D341Med (cell line): ENCODE measurements around the gene NAPEPLD.

Source experiments
- DNase-seq: peaks from one replicate; pipeline ENCODE4 v3.0.0; 2012; ENCODE audit warnings: low spot score

NAPEPLD gene

GRCh38 chr7:103143868-103144267 is 5.0 kb downstream of the NAPEPLD start:
- no peak for DNase-seq

DNA sequence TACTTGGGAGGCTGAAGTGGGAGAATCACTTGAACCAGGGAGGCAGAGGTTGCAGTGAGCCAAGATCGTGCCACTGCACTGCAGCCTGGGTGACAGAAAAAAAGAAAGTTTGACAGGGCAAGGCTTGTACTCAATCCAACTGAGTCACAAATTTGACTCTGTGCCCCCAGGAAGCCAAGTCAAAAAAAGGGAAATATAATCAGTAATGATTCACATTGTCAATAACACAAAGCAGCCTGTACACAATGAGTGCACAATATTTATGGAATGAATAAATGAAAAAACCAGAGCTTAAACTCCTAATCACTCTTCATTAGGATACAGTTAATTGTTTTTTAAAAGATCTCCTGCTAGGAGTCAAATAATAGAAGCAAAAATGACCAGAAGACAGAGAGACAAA is 6.4 kb downstream of the NAPEPLD start:
- DNase-seq, result no peak

DNA sequence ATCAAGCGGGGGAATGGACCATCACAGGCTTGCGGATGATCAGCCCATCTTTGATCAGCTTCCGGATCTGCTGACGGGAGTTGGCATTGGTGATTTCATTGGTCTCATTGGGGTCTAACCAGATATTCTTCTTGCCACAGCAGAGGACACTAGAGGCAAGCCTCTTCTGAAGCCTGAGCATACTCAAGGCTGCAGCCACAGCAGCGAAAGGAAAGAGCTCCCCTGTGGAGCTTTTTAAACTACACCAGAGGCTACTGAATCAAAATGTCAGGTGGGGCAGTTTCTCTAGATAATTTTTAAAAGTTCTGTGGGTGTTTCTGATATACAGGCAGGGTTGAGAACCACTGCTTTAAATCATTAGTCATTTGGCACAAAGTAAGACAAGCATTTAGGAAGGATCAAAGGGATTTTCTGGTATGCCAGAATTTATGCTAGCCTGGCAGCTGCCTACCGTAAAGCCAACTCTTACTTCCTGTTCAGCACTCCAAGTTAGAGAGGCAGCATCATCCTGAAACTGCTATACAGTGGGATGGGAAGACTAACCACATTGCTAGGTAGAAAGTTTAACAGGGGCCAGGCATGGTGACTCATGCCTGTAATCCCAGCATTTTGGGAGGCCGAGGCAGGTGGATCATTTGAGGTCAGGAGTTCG is 7.0 kb downstream of the NAPEPLD start:
- DNase-seq, result no peak

- DNase-seq, result no peak
Observed at GRCh38 chr7:103140685-103141084, 8.2 kb downstream of the NAPEPLD start.

DNA sequence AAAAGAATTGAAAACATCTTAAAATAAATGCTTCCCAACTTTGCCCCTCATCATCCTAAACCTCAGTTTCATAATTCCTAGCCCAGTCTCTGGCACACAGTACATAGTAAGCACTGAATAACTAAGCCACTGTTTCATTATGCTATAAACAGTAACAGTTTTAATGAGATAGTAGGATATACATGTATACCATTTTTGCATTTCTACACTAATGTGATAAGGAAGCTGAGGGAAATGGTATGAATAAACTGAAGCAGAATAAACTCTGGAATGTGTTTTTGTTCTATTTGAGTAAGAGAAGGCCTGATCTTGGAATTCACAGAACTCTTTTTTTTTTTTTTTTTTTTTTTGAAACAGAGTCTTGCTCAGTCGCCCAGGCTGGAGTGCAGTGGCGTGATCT is 8.8 kb downstream of the NAPEPLD start:
- no peak for DNase-seq

GRCh38 chr7:103134836-103135554 is 13.9 kb downstream of the NAPEPLD start:
- no peak for DNase-seq

- no peak for DNase-seq
Observed at GRCh38 chr7:103132995-103133688, 15.8 kb downstream of the NAPEPLD start.

DNA sequence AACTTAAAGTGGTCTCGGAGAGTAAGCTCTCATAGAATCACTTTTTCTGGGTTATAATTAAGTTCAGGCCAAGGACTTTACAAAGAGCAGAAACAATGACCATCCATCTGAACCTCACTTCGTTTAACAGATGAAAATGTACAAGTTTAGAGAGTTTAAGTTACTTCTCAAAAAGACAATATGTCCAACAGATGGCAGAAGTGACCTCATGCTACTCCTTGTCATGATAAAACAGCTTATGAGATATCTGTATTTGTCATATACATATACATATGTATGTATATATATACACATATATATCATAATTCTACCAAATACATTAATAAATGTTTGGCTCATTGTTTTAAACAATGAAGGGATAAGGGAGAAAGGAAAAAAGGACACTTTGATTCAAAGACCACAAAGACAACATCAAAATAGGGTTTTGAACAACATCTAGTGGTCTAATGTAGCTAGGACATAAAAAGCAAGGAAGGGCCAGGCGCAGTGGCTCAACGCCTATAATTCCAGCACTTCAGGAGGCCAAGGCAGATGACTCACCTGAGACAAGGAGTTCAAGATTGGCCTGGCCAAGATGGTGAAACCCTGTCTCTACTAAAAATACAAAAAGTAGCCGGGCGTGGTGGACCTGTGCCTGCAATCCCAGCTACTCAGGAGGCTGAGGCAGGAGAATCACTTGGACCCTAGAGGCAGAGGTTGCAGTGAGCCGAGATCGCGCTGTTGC is 17.8 kb downstream of the NAPEPLD start:
- no peak for DNase-seq

DNA sequence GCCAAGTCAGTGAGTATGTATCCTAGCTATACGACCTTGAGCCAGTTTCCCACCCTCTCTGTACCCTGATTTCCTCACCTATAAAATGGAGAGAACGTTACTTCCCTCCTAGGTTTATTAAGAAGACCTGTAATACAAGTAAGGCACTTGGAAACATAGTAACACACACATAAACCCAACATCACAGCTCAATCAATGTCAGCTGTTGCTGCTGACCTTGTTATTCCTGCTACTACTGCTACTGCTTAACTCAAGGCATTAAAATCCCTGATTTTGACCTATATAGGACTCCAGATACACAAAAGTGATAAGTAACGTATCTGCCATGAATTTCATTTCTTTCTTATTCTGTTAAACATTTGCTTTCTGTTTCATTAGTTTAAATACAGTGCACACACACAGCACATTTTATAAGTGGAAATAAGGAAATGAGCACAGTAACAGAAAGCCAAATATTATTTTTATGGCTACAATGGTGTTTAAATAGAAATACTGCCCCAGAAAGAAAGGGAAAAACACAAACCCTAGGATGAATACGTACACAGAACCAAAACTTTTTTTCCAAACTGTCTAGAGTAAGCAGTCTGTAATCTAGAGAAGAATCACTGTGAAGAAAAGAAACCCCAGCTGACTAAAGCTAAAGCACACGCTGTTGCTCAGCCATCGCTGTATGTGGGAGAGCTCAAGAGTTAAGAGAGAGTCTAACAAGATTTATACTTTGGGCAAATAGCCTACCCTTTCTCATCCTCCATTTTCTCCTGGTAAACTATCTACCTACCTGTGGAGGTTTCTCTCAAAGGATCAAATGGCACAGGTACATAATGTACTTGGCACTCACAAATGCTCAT is 19.0 kb downstream of the NAPEPLD start:
- no peak for DNase-seq

DNA sequence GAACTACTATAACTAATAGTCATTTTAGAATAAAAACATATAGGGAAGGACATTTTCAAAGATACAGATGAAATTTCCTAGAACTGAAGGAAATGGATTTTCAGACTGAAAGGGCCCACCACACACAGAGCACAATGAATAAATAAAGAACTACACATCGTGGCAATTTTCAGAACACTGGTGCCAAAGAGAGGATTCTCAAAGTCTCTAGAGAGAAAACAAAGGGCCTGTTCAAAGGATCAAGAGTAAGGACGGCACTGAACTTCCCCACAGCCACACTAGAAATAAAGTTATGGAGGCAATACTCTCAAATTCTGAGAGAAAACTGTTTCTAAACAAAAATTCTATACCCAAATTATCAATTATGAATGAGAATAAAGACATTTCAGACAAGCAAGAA is 21.9 kb downstream of the NAPEPLD start:
- no peak for DNase-seq

DNA sequence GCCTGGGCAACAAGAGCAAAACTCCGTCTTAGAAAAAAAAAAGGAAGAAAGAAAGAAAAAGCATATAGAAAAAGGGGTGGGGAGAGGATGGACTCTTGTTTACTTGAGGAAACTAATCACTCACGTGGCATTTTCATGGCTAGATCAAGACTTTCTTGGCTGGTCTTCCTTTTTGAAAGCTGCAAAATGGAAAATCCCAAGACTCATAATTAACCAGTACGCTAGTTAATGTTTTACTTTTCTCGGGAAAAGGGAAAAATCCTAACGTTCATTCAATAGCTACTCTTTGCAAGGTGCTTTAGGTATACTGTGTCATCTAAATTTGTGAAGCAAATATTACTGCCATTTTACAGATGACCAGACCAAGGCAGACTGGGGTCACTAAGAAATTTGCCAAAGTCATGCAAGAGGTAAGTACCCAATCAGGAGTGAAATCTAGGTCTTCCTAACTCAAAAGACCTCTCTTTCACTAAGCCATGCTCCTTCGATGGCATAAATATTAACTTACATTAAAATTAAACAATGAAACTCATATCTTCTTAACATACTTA is 24.4 kb downstream of the NAPEPLD start:
- DNase-seq, result no peak

DNA sequence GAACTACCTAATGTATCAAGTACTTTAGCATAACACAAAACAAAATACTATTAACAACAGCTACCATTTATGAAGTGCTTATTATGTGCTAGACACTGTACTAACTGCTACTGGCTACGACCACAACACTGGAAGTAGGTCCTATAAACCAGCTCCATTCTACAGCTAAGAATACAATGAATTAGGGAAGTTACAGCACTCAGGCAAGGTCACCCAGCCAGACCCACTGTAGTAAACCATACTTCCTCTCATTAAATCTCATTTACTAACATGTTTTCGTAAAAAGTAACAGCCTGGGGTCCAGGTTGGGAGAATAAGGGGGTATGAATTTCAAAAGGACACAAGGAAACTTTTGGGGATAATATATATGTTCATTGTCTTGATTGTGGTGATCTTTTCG is 25.4 kb downstream of the NAPEPLD start:
- no peak for DNase-seq

- no peak for DNase-seq
Observed at GRCh38 chr7:103121641-103122040, 27.3 kb downstream of the NAPEPLD start.

- no peak for DNase-seq
Observed at GRCh38 chr7:103120362-103120761, 28.5 kb downstream of the NAPEPLD start.

DNA sequence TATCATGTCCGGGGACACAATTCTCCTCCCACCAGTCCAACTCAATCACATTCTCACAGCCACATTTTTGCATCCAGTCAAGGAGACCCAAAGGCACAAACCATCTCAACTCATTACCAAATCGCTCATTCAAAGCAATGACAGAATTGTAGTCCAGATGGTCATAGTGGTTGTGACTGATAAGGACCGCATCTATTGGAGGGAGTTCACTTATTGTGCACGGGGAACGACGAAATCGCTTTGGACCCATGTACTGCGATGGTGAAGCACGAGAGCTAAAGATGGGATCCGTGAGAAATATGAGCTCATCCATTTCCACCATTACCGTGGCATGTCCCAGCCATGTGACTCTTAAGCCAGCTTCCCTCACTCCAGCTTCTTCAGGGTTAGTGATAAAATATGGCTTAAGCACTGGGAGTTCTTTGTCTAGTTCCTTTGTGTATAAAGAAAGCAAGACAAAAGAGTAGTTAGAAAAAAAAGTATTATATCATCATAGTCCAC is 29.1 kb downstream of the NAPEPLD start:
- DNase-seq, result no peak

GRCh38 chr7:103117465-103117864 is 31.4 kb downstream of the NAPEPLD start:
- no peak for DNase-seq

- no peak for DNase-seq
Observed at GRCh38 chr7:103116991-103117390, 31.9 kb downstream of the NAPEPLD start.

DNA sequence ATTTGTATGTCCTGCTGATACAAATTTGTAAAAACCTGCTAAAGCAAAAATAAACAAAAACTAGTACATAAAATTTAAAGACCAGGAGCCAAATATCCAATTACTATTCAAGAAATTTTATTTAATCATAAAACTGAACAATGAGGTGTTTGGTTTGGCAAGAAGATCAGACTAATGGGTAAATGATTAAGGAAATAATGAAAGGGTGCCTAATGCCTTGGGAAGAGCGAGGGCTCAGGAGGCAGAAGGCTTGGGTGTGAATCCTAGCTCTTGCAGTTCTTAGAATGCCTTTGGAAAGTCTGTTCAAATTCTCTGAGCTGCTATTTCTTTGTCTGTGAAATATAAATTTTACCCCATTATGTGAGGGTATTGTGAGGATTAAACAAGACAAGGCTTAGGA is 32.4 kb downstream of the NAPEPLD start:
- no peak for DNase-seq

- no peak for DNase-seq
Observed at GRCh38 chr7:103115771-103116170, 33.1 kb downstream of the NAPEPLD start.

GRCh38 chr7:103114576-103115008 is 34.3 kb downstream of the NAPEPLD start:
- DNase-seq, result no peak

- DNase-seq, result no peak
Observed at GRCh38 chr7:103113164-103113563, 35.7 kb downstream of the NAPEPLD start.
